Measurements from ENCODE around the gene DDX49. TPM values are rescaled to one million over a fixed set of nuclear protein-coding genes. Genes with fewer than 3 reads are reported as not detected.
"Not testable (repeated sequence)": the region's sequence is repeated elsewhere in the genome, so short reads cannot be mapped to it uniquely, and the experiment has no call there.

The DDX49 gene
- total RNA-seq, 1 donor from 2014 or later, result 34.2 TPM

DNA sequence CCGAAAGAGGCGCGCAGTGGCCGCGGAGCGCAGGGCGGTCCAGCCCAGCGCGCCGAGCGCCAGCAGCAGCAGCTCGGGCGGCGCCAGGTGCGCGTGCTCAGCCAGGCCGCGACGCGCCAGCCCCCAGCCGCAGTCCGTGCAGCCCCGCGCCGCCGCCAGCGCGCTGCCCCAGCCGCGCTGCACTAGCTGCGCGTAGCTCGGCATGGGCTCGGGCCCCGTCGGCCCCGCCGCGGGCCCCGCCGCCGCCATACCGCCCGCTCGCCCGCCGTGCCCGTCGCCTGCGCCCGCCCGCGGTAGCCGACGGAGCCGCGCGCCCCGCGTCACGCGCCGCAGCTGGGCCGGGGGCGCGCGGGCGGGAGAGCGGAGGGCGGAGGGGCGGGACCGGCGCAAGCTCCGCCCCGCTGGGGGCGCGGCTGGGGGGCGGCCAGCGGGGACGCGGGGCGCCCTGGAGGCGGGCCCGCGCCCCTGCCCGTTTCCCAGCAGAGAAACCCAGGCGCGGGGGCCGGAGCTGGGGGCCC lies 23.6 kb upstream of the DDX49 start, which contains the start of gene CERS1:
Gene CERS1, minus strand, starts transcription at position 335 of the 518 bp plus-strand sequence. Its CDS starts 86 bp downstream, at position 249.
- DNase-seq (ENCODE audit: low spot score), result no peak

DNA sequence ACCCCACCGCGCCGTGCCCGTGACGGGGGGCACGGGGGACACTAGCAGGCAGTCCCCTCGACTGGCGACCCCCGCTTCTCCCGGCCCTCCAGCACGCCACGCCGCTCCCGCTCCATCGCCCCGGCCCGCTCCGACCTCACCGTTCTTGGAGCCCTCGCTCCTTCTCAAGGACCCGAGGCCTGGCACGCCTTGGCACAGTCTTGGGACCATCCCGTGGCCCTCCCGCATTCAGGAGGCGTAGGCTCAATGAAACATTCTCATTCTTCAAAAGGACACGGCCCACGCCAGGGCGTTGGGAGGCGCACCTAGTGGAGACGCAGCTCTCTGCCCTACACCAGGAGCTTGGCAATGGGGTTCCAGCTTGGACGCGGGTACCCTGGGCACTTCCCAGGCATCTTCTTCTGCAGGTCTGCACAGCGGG lies 23.1 kb upstream of the DDX49 start:
- no peak for DNase-seq (ENCODE audit: low spot score)

DNA sequence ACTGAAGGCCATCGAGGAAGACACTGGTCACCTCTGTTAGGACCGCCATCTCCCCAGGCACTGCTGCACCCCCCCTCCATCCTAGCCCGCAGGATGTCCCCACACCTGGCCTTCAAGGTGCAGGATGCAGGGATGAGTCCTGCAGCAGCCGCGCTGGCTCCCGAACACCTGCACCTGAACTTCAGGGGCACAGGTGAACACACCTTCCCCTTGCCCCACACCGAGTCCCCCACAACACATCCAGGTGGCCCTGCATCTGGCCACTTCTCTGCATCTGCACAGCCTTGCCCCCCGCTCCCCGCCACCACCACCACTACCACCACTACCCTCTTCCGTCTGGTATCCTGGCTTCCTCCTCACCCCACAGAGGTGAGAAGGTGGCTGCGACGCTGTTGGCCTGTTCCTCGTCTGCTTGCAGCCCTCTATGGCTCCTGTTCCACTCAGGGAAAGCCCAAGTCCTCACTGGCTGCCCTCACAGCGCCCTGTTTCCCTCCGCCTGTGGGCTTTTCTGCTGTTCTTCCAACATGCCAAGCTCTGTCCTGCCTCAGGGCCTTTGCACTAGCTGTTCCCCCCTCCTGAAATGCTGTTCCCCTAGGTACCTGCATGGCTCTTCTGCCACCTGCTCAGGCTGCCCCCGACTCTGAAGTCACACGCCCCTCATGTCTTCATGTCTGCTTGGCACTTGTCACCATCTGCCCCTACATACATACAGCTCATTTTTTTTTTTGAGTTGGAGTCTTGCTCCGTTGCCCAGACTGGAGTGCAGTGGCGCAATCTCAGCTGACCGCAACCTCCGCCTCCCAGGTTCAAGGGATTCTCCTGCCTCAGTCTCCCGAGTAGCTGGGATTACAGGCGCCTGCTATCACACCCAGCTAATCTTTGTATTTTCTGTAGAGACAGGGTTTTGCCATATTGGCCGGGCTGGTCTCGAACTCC lies 22.2 kb upstream of the DDX49 start:
- DNase-seq (ENCODE audit: low spot score), result no peak

- no peak for DNase-seq (ENCODE audit: low spot score)
Measured at GRCh38 chr19:18898081-18898606, 21.4 kb upstream of the DDX49 start.

GRCh38 chr19:18898607-18899408 lies 20.7 kb upstream of the DDX49 start:
- DNase-seq (ENCODE audit: low spot score), result no peak

- no peak for DNase-seq (ENCODE audit: low spot score)
Measured at GRCh38 chr19:18899624-18900560, 19.6 kb upstream of the DDX49 start.

- no peak for DNase-seq (ENCODE audit: low spot score)
Measured at GRCh38 chr19:18900700-18901481, 18.6 kb upstream of the DDX49 start.

GRCh38 chr19:18901491-18901890 lies 18.0 kb upstream of the DDX49 start:
- no peak for DNase-seq (ENCODE audit: low spot score)

- DNase-seq (ENCODE audit: low spot score), result not testable (repeated sequence)
Measured at GRCh38 chr19:18902519-18902918, 17.0 kb upstream of the DDX49 start.

DNA sequence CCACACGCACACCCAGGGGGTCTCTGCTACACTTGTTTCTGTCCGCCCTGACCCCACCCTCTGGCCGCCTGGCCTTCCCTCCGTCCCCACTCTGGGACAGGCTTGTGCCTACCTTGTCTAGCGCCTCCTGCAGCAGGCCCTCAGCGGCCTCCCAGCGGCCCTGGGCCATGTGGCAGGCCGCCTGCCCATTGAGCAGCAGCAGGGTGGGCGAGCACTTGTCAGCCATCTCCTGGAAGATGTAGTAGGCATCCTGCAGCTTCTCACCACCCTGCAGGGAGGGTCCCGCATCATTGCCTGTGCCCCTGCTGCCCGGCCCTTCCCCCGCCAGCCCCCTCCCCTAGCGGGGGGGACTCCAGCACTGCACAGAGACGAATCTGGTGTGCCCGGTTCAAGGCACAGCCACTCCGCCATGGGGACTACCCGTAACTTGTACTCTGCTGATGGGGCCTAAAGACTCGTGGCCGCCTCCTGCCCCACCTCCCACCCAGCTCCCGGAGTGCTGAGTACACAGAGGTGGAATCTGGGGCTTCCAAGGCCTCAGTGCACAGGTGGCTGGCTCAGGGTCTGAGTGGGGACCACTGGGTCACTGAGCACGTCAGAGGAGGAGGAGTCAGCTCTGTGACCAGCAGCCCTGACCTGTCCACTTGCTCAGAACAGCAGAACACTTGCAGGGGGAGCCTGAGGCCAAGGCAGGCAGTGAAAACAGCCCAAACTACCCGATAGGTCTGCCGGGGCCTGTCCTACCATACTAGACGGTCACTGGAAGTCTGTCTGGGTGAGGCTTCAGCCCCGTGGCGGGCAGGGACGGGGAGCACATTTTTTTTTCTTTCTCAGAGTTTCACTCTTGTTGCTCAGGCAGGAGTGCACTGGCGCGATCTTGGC lies 16.1 kb upstream of the DDX49 start:
- DNase-seq (ENCODE audit: low spot score), result no peak

DNA sequence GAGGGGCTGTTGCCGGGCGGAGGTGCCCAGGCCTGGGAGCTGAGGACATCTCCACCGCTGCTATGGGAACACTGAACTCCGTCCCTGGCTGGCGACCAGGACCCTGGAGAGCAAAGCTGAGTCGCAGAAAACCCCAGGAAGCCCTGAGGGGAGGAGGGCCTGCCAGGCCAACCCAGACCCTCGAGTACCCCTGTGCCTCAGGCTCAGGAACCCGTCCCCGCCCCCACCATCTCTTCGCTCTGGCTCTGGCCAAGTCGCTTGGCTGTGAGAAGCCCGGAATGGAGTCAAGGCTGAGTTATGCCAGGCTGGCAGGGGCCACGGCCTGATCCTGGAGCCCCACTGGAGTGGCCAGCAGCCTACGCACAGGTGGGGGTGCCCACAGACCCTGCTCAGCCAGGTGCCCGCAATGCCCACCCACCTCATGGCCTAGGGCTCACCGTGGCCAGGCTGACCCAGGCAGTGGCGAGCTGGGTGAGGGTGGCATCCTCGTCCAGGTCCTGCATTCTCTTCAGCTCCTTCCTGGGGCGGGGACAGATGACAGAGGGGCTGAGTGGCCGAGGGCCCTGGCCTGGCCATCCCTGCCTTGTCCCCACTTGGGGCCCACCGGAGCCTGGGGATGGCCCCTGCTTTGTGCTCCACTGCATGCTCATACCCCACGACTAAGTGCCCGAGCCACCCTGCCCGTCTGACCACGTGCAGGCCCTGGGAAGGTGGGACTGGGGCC lies 15.0 kb upstream of the DDX49 start:
- DNase-seq (ENCODE audit: low spot score), result no peak

GRCh38 chr19:18905058-18905456 lies 14.5 kb upstream of the DDX49 start:
- DNase-seq (ENCODE audit: low spot score), result no peak

- no peak for DNase-seq (ENCODE audit: low spot score)
Measured at GRCh38 chr19:18905513-18906236, 13.8 kb upstream of the DDX49 start.

DNA sequence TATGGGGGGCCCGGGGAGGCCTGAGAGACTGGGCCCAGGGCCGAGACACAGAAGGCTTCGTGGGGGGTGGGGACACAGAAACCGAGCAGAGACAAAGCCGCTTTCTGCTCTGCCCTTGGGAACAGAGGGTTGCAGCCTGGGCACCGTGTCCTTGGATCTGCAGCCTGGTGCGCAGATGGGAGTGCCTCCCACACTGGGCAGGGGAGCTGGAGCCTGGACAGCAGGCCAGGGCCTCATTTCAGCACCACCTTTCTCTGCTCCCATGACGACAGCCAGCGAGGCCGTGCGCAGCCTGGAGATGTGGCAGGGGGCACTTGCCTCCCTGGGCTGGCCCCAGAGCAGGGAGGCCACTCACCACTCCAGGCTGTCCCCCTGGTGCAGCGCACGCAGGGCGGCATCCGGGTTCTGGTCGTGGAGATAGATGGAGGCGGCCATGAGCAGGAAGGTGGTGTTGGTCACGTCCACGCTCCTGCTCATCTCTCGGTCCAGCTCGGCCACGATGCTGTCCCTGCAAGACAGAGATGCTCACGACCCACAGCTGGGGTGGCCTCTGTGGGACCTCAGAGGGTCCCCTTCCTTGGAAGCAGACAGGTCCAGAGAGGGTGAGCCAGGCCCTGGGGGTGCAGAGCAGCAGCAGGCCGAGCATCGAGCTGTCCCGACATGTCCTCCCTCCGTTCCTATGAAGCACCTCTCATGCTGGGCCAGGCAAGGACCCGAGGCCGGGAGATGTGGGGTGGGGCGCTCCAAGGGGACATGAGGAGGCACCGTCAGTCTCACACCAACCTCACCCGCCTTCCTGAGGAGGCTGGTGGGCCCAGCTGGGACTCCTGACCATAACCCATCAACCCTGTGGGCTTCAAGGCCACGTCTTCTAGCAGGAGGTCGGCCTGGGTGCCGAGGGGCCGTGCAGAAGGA lies 12.7 kb upstream of the DDX49 start:
- no peak for DNase-seq (ENCODE audit: low spot score)

DNA sequence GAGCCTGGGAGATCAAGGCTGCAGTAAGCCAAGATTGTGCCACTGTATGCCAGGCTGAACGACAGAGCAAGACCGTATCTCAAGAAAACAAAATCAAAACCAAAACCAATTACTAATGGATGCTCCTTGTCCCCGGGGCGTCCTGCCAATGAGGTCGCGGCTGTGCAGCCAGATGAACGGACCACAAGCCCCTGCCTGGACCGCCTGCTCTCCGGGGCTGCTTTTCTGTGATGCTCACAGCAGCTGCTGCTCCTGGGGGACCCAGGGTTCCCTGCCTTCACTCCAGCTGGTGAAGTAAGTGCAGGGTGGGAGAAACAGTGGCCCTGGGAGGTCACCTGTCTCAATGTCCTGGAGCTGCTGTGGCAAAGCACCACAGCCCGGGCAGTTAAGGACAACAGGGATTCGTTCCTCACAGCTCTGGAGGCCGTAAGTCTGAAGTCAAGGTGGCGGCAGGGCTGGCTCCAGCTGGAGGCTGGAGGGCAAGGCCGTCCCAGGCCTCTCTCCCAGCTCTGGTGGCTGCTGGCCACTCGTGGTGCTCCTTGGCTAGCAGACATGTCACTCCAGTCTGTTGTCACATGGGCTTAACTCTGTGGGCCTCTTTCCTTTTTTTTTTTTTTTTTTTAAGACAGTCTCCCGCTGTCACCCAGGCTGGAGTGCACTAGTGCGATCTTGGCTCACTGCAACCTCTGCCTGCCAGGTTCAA lies 10.4 kb upstream of the DDX49 start:
- DNase-seq (ENCODE audit: low spot score), result no peak

GRCh38 chr19:18910010-18910409 lies 9.5 kb upstream of the DDX49 start:
- DNase-seq (ENCODE audit: low spot score), result no peak
